Measurements from ENCODE around the gene FOCAD. TPM values are rescaled to one million over a fixed set of nuclear protein-coding genes. Genes with fewer than 3 reads are reported as not detected.

Gene FOCAD
- total RNA-seq, 4 donors from 2014 or later: 17.6 to 27.2 (median 20.1) TPM

- intact Hi-C loops (cut with DNase I): no loop called here
- no peaks in the 10 kb centered on the region for H3K9me3 ChIP-seq
Observed at GRCh38 chr9:20740929-20741582, 57.0 kb downstream of the FOCAD start.

GRCh38 chr9:20742833-20743232, 58.8 kb downstream of the FOCAD start:
- Histone ChIP-seq H3K27ac (replicated peaks in 1 of 4) (no peak overlapping the region), H3K4me1 (no peaks in the 10 kb centered on the region), H3K4me3 (no peak overlapping the region), H3K36me3 (peaks cover 0 to 11% (median 2%) of the 10 kb centered on the region in 4 donors), H3K27me3 (no peaks in the 10 kb centered on the region), H3K9me3 (no peaks in the 10 kb centered on the region)
- WGBS: 92% methylated on average over 3 of the region's 3 CpGs
- intact Hi-C loops (cut with DNase I): no loop called here
- TF ChIP-seq EP300 (IDR thresholded peaks at IDR 0.05) (no peak), POLR2AphosphoS5 (IDR thresholded peaks at IDR 0.05) (no peak), POLR2A (IDR thresholded peaks at IDR 0.05; ENCODE audit: low read depth) (no peak), CTCF (IDR thresholded peaks at IDR 0.05) (no peak)
- DNase-seq (ENCODE audit: extremely low spot score): no peak

More at GRCh38 chr9:20740929-20741582, 57.0 kb downstream of the FOCAD start:
- TF ChIP-seq CTCF (IDR thresholded peaks at IDR 0.05) (no peak), EP300 (IDR thresholded peaks at IDR 0.05) (no peak), POLR2A (IDR thresholded peaks at IDR 0.05; ENCODE audit: low read depth) (no peak), POLR2AphosphoS5 (IDR thresholded peaks at IDR 0.05) (no peak)
- Histone ChIP-seq H3K27me3 (no peaks in the 10 kb centered on the region), H3K27ac (replicated peaks in 1 of 4) (no peak overlapping the region), H3K4me1 (no peaks in the 10 kb centered on the region), H3K36me3 (peaks cover 0 to 11% (median 2%) of the 10 kb centered on the region in 4 donors), H3K4me3 (no peak overlapping the region)
- no peak for DNase-seq (ENCODE audit: extremely low spot score)
- 99% methylated on average over 2 of the region's 2 CpGs for WGBS

- Histone ChIP-seq H3K4me1 (no peaks in the 10 kb centered on the region), H3K27me3 (no peaks in the 10 kb centered on the region), H3K9me3 (no peaks in the 10 kb centered on the region), H3K36me3 (peaks cover 0 to 11% (median 0%) of the 10 kb centered on the region in 4 donors), H3K27ac (replicated peaks in 1 of 4) (no peak overlapping the region), H3K4me3 (no peak overlapping the region)
- intact Hi-C loops (cut with DNase I): no loop called here
- WGBS: 33% methylated on average over 2 of the region's 2 CpGs
- no peak for TF ChIP-seq CTCF (IDR thresholded peaks at IDR 0.05)
- TF ChIP-seq EP300 (IDR thresholded peaks at IDR 0.05): no peak
- TF ChIP-seq POLR2A (IDR thresholded peaks at IDR 0.05; ENCODE audit: low read depth): no peak
- TF ChIP-seq POLR2AphosphoS5 (IDR thresholded peaks at IDR 0.05): no peak
- no peak for DNase-seq (ENCODE audit: extremely low spot score)
Observed at GRCh38 chr9:20744036-20744630, 60.1 kb downstream of the FOCAD start.

DNA sequence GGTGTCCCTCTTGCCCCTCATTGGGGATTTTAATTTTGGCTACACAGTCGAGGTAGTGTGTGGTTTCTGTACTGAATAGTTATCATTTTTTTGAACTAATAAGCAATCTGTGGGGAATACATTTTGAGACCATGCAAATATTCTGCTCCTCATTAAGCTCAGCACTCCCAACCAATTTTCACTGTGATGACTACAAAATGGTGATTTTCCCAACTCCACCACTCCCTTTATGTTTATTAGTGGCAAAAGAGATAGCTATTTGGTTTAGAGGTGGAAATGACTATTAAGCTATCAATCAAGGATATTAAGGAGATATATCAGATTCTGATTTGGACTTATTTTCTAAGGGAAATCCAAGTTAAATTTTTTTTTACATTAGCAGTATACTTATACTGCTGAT, 62.9 kb downstream of the FOCAD start:
- WGBS: 89% methylated on average over 1 of the region's 1 CpG
- intact Hi-C loops (cut with DNase I): no loop called here

More for the DNA sequence above, 62.9 kb downstream of the FOCAD start:
- TF ChIP-seq CTCF (IDR thresholded peaks at IDR 0.05): no peak
- TF ChIP-seq POLR2A (IDR thresholded peaks at IDR 0.05; ENCODE audit: low read depth): no peak
- TF ChIP-seq EP300 (IDR thresholded peaks at IDR 0.05): no peak
- TF ChIP-seq POLR2AphosphoS5 (IDR thresholded peaks at IDR 0.05): no peak
- no peaks in the 10 kb centered on the region for H3K9me3 ChIP-seq
- DNase-seq (ENCODE audit: extremely low spot score): no peak
- peaks cover 0 to 10% (median 7%) of the 10 kb centered on the region in 4 donors for H3K4me1 ChIP-seq
- no peaks in the 10 kb centered on the region for H3K27me3 ChIP-seq
- no peak overlapping the region for H3K4me3 ChIP-seq
- H3K27ac ChIP-seq (replicated peaks in 1 of 4): no peak overlapping the region
- peaks cover 0 to 4% (median 0%) of the 10 kb centered on the region in 4 donors for H3K36me3 ChIP-seq

All from esophagus muscularis mucosa (tissue), 4 donors.